ENCODE results near the gene LOXL3. TPM values are rescaled to one million over a fixed set of nuclear protein-coding genes. Genes with fewer than 3 reads are reported as not detected.
"Not testable (repeated sequence)": the region's sequence is repeated elsewhere in the genome, so short reads cannot be mapped to it uniquely, and the experiment has no call there.

Gene LOXL3
- polyA plus RNA-seq, 1 donor, result 8.7 TPM

DNA sequence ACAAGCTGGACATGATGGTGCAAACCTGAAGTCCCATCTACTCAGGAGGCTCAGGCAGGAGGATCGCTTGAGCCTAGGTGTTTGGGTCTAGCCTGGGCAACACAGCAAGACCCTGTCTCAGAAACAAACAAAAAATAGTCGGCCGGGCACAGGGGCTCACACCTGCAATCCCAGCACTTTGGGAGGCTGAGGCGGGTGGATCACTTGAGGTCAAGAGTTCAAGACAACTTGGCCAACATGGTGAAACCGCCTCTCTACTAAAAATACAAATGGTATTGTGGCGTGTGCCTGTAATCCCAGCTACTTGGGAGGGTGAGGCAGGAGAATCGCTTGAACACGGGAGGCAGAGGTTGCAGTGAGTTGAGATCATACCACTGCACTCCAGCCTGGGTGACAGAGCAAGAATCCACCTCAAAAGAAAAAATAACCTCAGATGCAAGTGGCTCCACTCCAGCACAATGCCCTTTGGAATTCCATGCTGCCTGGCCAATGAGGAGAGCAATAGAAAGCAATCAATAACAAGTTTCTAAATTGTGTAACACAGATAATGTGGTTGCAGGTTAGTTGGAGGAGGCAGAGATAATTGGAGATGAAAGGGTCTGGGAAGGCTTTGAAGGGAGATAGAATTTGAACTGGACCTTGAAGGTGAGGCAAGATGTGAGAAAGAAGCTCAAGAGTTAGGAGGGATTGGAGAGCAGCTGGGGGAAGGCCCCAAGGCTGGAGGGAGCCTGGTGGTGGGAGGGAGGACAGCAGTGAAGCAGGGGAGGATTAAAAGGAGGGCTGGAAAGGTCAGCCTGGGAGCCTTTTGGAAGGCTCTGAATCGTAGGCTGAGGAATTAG is 64.9 kb downstream of the LOXL3 start:
- DNase-seq (ENCODE audit: low read depth), result no peak

DNA sequence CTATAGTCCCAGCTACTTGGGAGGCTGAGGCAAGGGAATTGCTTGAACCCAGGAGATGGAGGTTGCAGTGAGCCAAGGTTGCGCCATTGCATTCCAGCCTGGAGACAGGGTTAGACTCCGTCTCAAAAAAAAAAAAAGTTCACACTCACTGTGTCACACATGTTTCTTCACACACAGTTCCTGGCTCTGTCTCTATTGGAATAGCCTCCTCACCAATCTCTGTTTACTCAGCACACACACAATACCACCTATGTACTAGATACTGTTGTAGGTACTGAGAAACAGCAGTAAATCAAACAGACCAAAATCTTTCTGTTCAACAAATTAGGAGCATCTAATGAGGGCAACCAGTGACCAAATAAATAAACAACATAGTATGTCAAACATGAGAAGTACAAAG is 67.6 kb downstream of the LOXL3 start:
- DNase-seq (ENCODE audit: low read depth), result no peak

DNA sequence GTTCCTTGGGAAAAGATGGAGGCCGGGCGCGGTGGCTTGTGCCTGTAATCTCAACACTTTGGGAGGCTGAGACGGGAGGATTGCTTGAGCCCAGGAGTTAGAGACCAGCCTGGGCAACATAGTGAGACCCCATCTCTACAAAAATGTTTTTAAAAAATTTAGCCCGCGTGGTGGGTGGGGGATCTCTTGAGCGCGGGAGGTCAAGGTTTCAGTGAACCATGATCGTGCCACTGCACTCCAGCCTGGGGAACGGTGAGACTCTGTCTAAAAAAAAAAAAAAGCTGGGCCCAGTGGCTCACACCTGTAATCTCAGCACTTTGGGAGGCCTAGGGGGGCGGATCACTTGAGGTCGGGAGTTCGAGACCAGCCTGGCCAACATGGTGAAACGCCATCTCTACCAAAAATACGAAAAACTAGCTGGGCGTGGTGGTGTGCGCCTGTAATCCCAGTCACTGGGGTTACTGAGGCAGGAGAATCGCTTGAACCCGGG is 70.0 kb downstream of the LOXL3 start:
- DNase-seq (ENCODE audit: low read depth), result not testable (repeated sequence)

DNA sequence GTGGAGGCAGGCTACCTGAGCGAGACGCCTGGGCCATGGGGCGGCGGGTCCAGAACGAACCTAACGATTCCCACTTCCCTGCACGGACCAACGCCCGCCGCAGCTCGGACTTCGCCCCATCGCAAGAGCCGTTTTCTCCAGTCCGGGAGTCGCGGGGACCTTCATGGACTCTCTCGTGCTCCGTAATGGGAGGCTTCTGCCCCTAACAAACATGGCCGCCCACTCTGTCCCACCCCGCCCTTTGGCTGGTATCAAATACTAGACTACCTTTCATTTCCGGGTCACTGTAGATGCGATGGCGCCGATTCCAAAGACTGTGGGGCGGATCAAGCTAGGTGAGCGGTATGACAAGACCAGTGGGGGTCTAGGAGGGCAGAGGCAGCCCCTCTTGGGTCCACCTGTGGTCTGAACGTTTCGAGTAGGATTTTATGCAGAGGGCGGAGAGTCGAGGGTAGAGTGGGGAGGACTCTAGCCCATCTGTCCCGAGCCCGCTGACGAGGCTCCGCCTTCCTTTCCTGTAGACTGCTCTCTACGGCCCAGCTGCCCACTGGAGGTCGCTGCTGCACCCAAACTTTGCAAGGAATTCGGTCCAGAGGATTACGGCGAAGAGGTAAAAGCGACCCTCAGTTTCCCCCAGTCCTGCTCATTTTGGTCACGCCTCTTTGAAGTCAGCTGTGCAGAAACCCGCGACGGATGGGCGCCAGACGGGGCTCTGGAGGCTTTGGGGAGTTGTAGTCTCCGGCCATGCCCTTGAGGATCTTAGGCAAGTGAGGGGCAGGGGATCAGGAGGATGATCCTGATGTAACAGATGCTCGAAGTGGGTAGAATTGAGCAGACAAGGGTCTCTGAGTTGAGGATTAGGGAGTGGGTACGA is 70.7 kb downstream of the LOXL3 start, which contains the start of the genes CCDC142 and TTC31:
TSS of gene CCDC142 (minus strand) at position 198 of the 874 bp plus-strand sequence. CDS start at position 37, 161 bp downstream.
TSS of gene TTC31 (plus strand) at position 281 of the 874 bp plus-strand sequence. CDS start at position 296, 15 bp downstream.
- DNase-seq (ENCODE audit: low read depth), result peak; percentile 93

Other genes starting within 250 kb of the LOXL3 start
- gene SLC4A5, start 210.5 kb downstream of the LOXL3 start, polyA plus RNA-seq (ENCODE audit: insufficient read length), result 2.0 TPM
- gene DCTN1, start 173.6 kb downstream of the LOXL3 start, polyA plus RNA-seq (ENCODE audit: insufficient read length), result 98.0 TPM
- 2.2 TPM for gene C2orf81, start 132.3 kb downstream of the LOXL3 start, polyA plus RNA-seq (ENCODE audit: insufficient read length)
- gene WDR54, start 132.2 kb downstream of the LOXL3 start, polyA plus RNA-seq (ENCODE audit: insufficient read length), result 8.7 TPM
- 50.9 TPM for gene RTKN, start 112.0 kb downstream of the LOXL3 start, polyA plus RNA-seq (ENCODE audit: insufficient read length)
- 19.0 TPM for gene INO80B, start 98.9 kb downstream of the LOXL3 start, polyA plus RNA-seq (ENCODE audit: insufficient read length)
- gene WBP1, start 95.5 kb downstream of the LOXL3 start, polyA plus RNA-seq (ENCODE audit: insufficient read length), result 57.6 TPM
- 30.4 TPM for gene MOGS, start 88.6 kb downstream of the LOXL3 start, polyA plus RNA-seq (ENCODE audit: insufficient read length)
- gene MRPL53, start 81.3 kb downstream of the LOXL3 start, polyA plus RNA-seq (ENCODE audit: insufficient read length), result 66.9 TPM
- gene CCDC142, start 70.9 kb downstream of the LOXL3 start, polyA plus RNA-seq (ENCODE audit: insufficient read length), result 9.9 TPM
- gene TTC31, start 70.9 kb downstream of the LOXL3 start, polyA plus RNA-seq (ENCODE audit: insufficient read length), result 18.3 TPM
- gene LBX2, start 54.3 kb downstream of the LOXL3 start, polyA plus RNA-seq (ENCODE audit: insufficient read length), result 1.2 TPM
- gene PCGF1, start 46.2 kb downstream of the LOXL3 start, polyA plus RNA-seq (ENCODE audit: insufficient read length), result 14.1 TPM
- not detected for gene TLX2, start 39.5 kb downstream of the LOXL3 start, polyA plus RNA-seq (ENCODE audit: insufficient read length)
- 0.14 TPM for gene DQX1, start 27.7 kb downstream of the LOXL3 start, polyA plus RNA-seq (ENCODE audit: insufficient read length)
- 60.5 TPM for gene AUP1, start 24.2 kb downstream of the LOXL3 start, polyA plus RNA-seq (ENCODE audit: insufficient read length)
- gene HTRA2, start 24.0 kb downstream of the LOXL3 start, polyA plus RNA-seq (ENCODE audit: insufficient read length), result 28.8 TPM
- gene DOK1, start 778 bp upstream of the LOXL3 start, polyA plus RNA-seq (ENCODE audit: insufficient read length), result 5.5 TPM
- gene M1AP, start 94.4 kb upstream of the LOXL3 start, polyA plus RNA-seq (ENCODE audit: insufficient read length), result 0.14 TPM
- 2.1 TPM for gene SEMA4F, start 100.3 kb upstream of the LOXL3 start, polyA plus RNA-seq (ENCODE audit: insufficient read length)

Data from forelimb muscle (tissue), 1 donor.